ENCODE measurements around the gene SIN3A.

The SIN3A gene

GRCh38 chr15:75430259-75430658 is 21.2 kb downstream of the SIN3A start:
- Histone ChIP-seq H3K27ac (ENCODE audit: low read depth, low read length) (no peak overlapping the region), H3K9ac (ENCODE audit: low read depth in 1 of 2, low read length in 2 of 2) (no peak overlapping the region), H3K4me3 (ENCODE audit: low read depth in 1 of 2, low read length in 2 of 2) (no peak overlapping the region), H3K27me3 (ENCODE audit: control insufficient read depth in 1 of 2, insufficient read depth in 2 of 2, low read length in 2 of 2) (no peaks in the 10 kb centered on the region), H3K4me1 (ENCODE audit: control insufficient read depth in 1 of 2, insufficient read depth in 2 of 2, low read length in 2 of 2) (no peaks in the 10 kb centered on the region), H3K9me3 (ENCODE audit: control insufficient read depth in 1 of 2, low read length in 2 of 2) (no peaks in the 10 kb centered on the region), H3K36me3 (ENCODE audit: control insufficient read depth in 1 of 2, insufficient read depth in 2 of 2, low read length in 2 of 2) (peaks cover 2 to 30% of the 10 kb centered on the region in 2 donors)

GRCh38 chr15:75428152-75428551 is 23.3 kb downstream of the SIN3A start:
- Histone ChIP-seq H3K4me3 (ENCODE audit: low read depth in 1 of 2, low read length in 2 of 2) (no peak overlapping the region), H3K36me3 (ENCODE audit: control insufficient read depth in 1 of 2, insufficient read depth in 2 of 2, low read length in 2 of 2) (peaks cover 2 to 34% of the 10 kb centered on the region in 2 donors)

GRCh38 chr15:75425966-75426500 is 25.5 kb downstream of the SIN3A start:
- no peaks in the 10 kb centered on the region for H3K27me3 ChIP-seq (ENCODE audit: control insufficient read depth in 1 of 2, insufficient read depth in 2 of 2, low read length in 2 of 2)
- no peak overlapping the region for H3K9ac ChIP-seq (ENCODE audit: low read depth in 1 of 2, low read length in 2 of 2)
- H3K9me3 ChIP-seq (ENCODE audit: control insufficient read depth in 1 of 2, low read length in 2 of 2) = no peaks in the 10 kb centered on the region
- peaks cover 14 to 52% of the 10 kb centered on the region in 2 donors for H3K36me3 ChIP-seq (ENCODE audit: control insufficient read depth in 1 of 2, insufficient read depth in 2 of 2, low read length in 2 of 2)
- H3K27ac ChIP-seq (ENCODE audit: low read depth, low read length) = no peak overlapping the region
- H3K4me1 ChIP-seq (ENCODE audit: control insufficient read depth in 1 of 2, insufficient read depth in 2 of 2, low read length in 2 of 2) = no peaks in the 10 kb centered on the region
- no peak overlapping the region for H3K4me3 ChIP-seq (ENCODE audit: low read depth in 1 of 2, low read length in 2 of 2)

More at GRCh38 chr15:75428152-75428551, 23.3 kb downstream of the SIN3A start:
- H3K27me3 ChIP-seq (ENCODE audit: control insufficient read depth in 1 of 2, insufficient read depth in 2 of 2, low read length in 2 of 2) = no peaks in the 10 kb centered on the region
- no peaks in the 10 kb centered on the region for H3K4me1 ChIP-seq (ENCODE audit: control insufficient read depth in 1 of 2, insufficient read depth in 2 of 2, low read length in 2 of 2)
- no peaks in the 10 kb centered on the region for H3K9me3 ChIP-seq (ENCODE audit: control insufficient read depth in 1 of 2, low read length in 2 of 2)
- no peak overlapping the region for H3K27ac ChIP-seq (ENCODE audit: low read depth, low read length)
- no peak overlapping the region for H3K9ac ChIP-seq (ENCODE audit: low read depth in 1 of 2, low read length in 2 of 2)

- no peaks in the 10 kb centered on the region for H3K9me3 ChIP-seq (ENCODE audit: control insufficient read depth in 1 of 2, low read length in 2 of 2)
- no peak overlapping the region for H3K9ac ChIP-seq (ENCODE audit: low read depth in 1 of 2, low read length in 2 of 2)
- no peak overlapping the region for H3K27ac ChIP-seq (ENCODE audit: low read depth, low read length)
- H3K36me3 ChIP-seq (ENCODE audit: control insufficient read depth in 1 of 2, insufficient read depth in 2 of 2, low read length in 2 of 2) = peaks cover 11 to 50% of the 10 kb centered on the region in 2 donors
- no peak overlapping the region for H3K4me3 ChIP-seq (ENCODE audit: low read depth in 1 of 2, low read length in 2 of 2)
- H3K4me1 ChIP-seq (ENCODE audit: control insufficient read depth in 1 of 2, insufficient read depth in 2 of 2, low read length in 2 of 2) = no peaks in the 10 kb centered on the region
- no peaks in the 10 kb centered on the region for H3K27me3 ChIP-seq (ENCODE audit: control insufficient read depth in 1 of 2, insufficient read depth in 2 of 2, low read length in 2 of 2)
Measured at GRCh38 chr15:75422554-75422953, 28.9 kb downstream of the SIN3A start.

GRCh38 chr15:75420698-75421097 is 30.8 kb downstream of the SIN3A start:
- H3K27ac ChIP-seq (ENCODE audit: low read depth, low read length) = no peak overlapping the region
- no peaks in the 10 kb centered on the region for H3K4me1 ChIP-seq (ENCODE audit: control insufficient read depth in 1 of 2, insufficient read depth in 2 of 2, low read length in 2 of 2)
- no peaks in the 10 kb centered on the region for H3K27me3 ChIP-seq (ENCODE audit: control insufficient read depth in 1 of 2, insufficient read depth in 2 of 2, low read length in 2 of 2)
- H3K4me3 ChIP-seq (ENCODE audit: low read depth in 1 of 2, low read length in 2 of 2) = no peak overlapping the region
- peaks cover 11 to 43% of the 10 kb centered on the region in 2 donors for H3K36me3 ChIP-seq (ENCODE audit: control insufficient read depth in 1 of 2, insufficient read depth in 2 of 2, low read length in 2 of 2)
- no peak overlapping the region for H3K9ac ChIP-seq (ENCODE audit: low read depth in 1 of 2, low read length in 2 of 2)
- H3K9me3 ChIP-seq (ENCODE audit: control insufficient read depth in 1 of 2, low read length in 2 of 2) = no peaks in the 10 kb centered on the region

- Histone ChIP-seq H3K9ac (ENCODE audit: low read depth in 1 of 2, low read length in 2 of 2) (no peak overlapping the region), H3K27me3 (ENCODE audit: control insufficient read depth in 1 of 2, insufficient read depth in 2 of 2, low read length in 2 of 2) (no peaks in the 10 kb centered on the region), H3K36me3 (ENCODE audit: control insufficient read depth in 1 of 2, insufficient read depth in 2 of 2, low read length in 2 of 2) (peaks cover 3 to 47% of the 10 kb centered on the region in 2 donors), H3K4me3 (ENCODE audit: low read depth in 1 of 2, low read length in 2 of 2) (no peak overlapping the region), H3K27ac (ENCODE audit: low read depth, low read length) (no peak overlapping the region), H3K4me1 (ENCODE audit: control insufficient read depth in 1 of 2, insufficient read depth in 2 of 2, low read length in 2 of 2) (no peaks in the 10 kb centered on the region), H3K9me3 (ENCODE audit: control insufficient read depth in 1 of 2, low read length in 2 of 2) (no peaks in the 10 kb centered on the region)
Measured at GRCh38 chr15:75416584-75416983, 34.9 kb downstream of the SIN3A start.

- no peaks in the 10 kb centered on the region for H3K27me3 ChIP-seq (ENCODE audit: control insufficient read depth in 1 of 2, insufficient read depth in 2 of 2, low read length in 2 of 2)
- no peak overlapping the region for H3K27ac ChIP-seq (ENCODE audit: low read depth, low read length)
- no peaks in the 10 kb centered on the region for H3K4me1 ChIP-seq (ENCODE audit: control insufficient read depth in 1 of 2, insufficient read depth in 2 of 2, low read length in 2 of 2)
- H3K4me3 ChIP-seq (ENCODE audit: low read depth in 1 of 2, low read length in 2 of 2) = no peak overlapping the region
- H3K9me3 ChIP-seq (ENCODE audit: control insufficient read depth in 1 of 2, low read length in 2 of 2) = no peaks in the 10 kb centered on the region
- peaks cover 19 to 72% of the 10 kb centered on the region in 2 donors for H3K36me3 ChIP-seq (ENCODE audit: control insufficient read depth in 1 of 2, insufficient read depth in 2 of 2, low read length in 2 of 2)
- no peak overlapping the region for H3K9ac ChIP-seq (ENCODE audit: low read depth in 1 of 2, low read length in 2 of 2)
Measured at GRCh38 chr15:75410196-75410595, 41.3 kb downstream of the SIN3A start.

- Histone ChIP-seq H3K36me3 (ENCODE audit: control insufficient read depth in 1 of 2, insufficient read depth in 2 of 2, low read length in 2 of 2) (peaks cover 19 to 76% of the 10 kb centered on the region in 2 donors), H3K27me3 (ENCODE audit: control insufficient read depth in 1 of 2, insufficient read depth in 2 of 2, low read length in 2 of 2) (no peaks in the 10 kb centered on the region), H3K4me3 (ENCODE audit: low read depth in 1 of 2, low read length in 2 of 2) (no peak overlapping the region), H3K4me1 (ENCODE audit: control insufficient read depth in 1 of 2, insufficient read depth in 2 of 2, low read length in 2 of 2) (no peaks in the 10 kb centered on the region), H3K9me3 (ENCODE audit: control insufficient read depth in 1 of 2, low read length in 2 of 2) (no peaks in the 10 kb centered on the region), H3K9ac (ENCODE audit: low read depth in 1 of 2, low read length in 2 of 2) (no peak overlapping the region), H3K27ac (ENCODE audit: low read depth, low read length) (no peak overlapping the region)
Measured at GRCh38 chr15:75407083-75407482, 44.4 kb downstream of the SIN3A start.

GRCh38 chr15:75403892-75404291 is 47.6 kb downstream of the SIN3A start:
- no peaks in the 10 kb centered on the region for H3K9me3 ChIP-seq (ENCODE audit: control insufficient read depth in 1 of 2, low read length in 2 of 2)
- peaks cover 25 to 74% of the 10 kb centered on the region in 2 donors for H3K36me3 ChIP-seq (ENCODE audit: control insufficient read depth in 1 of 2, insufficient read depth in 2 of 2, low read length in 2 of 2)

GRCh38 chr15:75397494-75397893 is 54.0 kb downstream of the SIN3A start:
- H3K27ac ChIP-seq (ENCODE audit: low read depth, low read length) = no peak overlapping the region
- H3K9ac ChIP-seq (ENCODE audit: low read depth in 1 of 2, low read length in 2 of 2) = no peak overlapping the region
- no peak overlapping the region for H3K4me3 ChIP-seq (ENCODE audit: low read depth in 1 of 2, low read length in 2 of 2)
- H3K4me1 ChIP-seq (ENCODE audit: control insufficient read depth in 1 of 2, insufficient read depth in 2 of 2, low read length in 2 of 2) = no peaks in the 10 kb centered on the region
- peaks cover 54 to 93% of the 10 kb centered on the region in 2 donors for H3K36me3 ChIP-seq (ENCODE audit: control insufficient read depth in 1 of 2, insufficient read depth in 2 of 2, low read length in 2 of 2)
- H3K9me3 ChIP-seq (ENCODE audit: control insufficient read depth in 1 of 2, low read length in 2 of 2) = no peaks in the 10 kb centered on the region
- no peaks in the 10 kb centered on the region for H3K27me3 ChIP-seq (ENCODE audit: control insufficient read depth in 1 of 2, insufficient read depth in 2 of 2, low read length in 2 of 2)

More at GRCh38 chr15:75403892-75404291, 47.6 kb downstream of the SIN3A start:
- no peak overlapping the region for H3K27ac ChIP-seq (ENCODE audit: low read depth, low read length)
- no peaks in the 10 kb centered on the region for H3K27me3 ChIP-seq (ENCODE audit: control insufficient read depth in 1 of 2, insufficient read depth in 2 of 2, low read length in 2 of 2)
- no peak overlapping the region for H3K9ac ChIP-seq (ENCODE audit: low read depth in 1 of 2, low read length in 2 of 2)
- H3K4me3 ChIP-seq (ENCODE audit: low read depth in 1 of 2, low read length in 2 of 2) = no peak overlapping the region
- H3K4me1 ChIP-seq (ENCODE audit: control insufficient read depth in 1 of 2, insufficient read depth in 2 of 2, low read length in 2 of 2) = no peaks in the 10 kb centered on the region
